ENCODE data around the gene HTR1D.

Gene HTR1D

DNA sequence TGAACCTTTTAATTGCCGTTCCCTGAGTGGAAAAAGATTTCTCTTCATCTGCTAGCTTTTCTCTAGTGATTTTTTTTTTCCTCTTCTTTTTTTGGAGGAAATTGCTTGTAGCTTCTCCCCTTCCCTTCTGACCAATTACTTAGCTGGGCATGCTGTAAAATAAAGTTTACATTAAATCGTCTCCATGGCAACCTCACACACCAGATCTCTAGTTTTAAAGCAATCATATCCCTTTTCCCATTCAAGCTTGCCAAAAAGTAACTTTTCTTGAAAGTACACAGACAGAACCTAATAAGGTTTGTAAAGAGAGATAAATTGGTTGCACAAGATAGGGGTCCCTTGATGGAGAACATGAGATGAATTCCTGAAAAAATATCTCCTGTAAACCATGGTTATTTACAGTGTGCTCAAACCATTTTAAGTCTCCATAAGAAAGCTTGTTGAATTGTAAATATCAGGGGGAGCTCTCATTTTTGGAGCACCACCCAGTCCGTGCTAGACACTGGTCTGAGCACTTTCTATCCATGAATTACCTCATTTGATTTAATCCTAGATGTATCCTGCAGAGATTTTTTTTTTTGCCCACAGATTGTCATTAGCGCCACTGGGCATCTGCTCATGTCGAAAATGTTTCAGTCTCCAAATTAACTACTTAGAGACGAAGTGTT is 32.6 kb upstream of the HTR1D start:
- no peak for DNase-seq (ENCODE audit: extremely low read depth, insufficient read length)

DNA sequence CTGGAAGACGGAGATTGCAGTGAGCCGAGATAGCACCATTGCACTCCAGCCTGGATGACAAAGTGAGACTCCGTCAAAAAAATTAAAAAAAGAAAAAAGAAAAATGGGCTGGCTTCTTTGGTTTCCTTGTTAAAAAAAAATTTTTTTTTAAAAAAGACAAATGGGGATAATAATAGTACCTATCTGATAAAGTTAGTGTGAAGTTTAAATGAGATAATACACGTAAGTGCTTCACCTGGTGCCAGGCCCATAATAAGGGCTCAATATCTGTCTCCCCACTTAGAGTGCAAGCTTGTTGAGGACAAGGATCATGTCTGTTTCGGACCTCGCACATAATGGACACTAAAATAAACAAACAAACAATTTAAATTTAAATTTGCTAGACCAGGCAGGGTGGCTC is 30.0 kb upstream of the HTR1D start:
- Histone ChIP-seq H3K27me3 (replicated peaks; ENCODE audit: control insufficient read depth, insufficient read depth, low read length) (no peaks in the 10 kb centered on the region; the same call in 1 of the 2 replicates), H3K4me3 (replicated peaks; ENCODE audit: low read depth, low read length) (no peak overlapping the region), H3K36me3 (ENCODE audit: control insufficient read depth, insufficient read depth, low read length) (no peaks in the 10 kb centered on the region)
- DNase-seq (ENCODE audit: extremely low read depth, insufficient read length): no peak
- TF ChIP-seq CTCF (IDR thresholded peaks at IDR 0.05; ENCODE audit: insufficient read depth, low read length, poor library complexity, severe bottlenecking): no peak

More for the DNA sequence above, 32.6 kb upstream of the HTR1D start:
- Histone ChIP-seq H3K4me3 (replicated peaks; ENCODE audit: low read depth, low read length) (no peak overlapping the region), H3K36me3 (ENCODE audit: control insufficient read depth, insufficient read depth, low read length) (no peaks in the 10 kb centered on the region), H3K27me3 (replicated peaks; ENCODE audit: control insufficient read depth, insufficient read depth, low read length) (no peaks in the 10 kb centered on the region)
- no peak for TF ChIP-seq CTCF (IDR thresholded peaks at IDR 0.05; ENCODE audit: insufficient read depth, low read length, poor library complexity, severe bottlenecking)

DNA sequence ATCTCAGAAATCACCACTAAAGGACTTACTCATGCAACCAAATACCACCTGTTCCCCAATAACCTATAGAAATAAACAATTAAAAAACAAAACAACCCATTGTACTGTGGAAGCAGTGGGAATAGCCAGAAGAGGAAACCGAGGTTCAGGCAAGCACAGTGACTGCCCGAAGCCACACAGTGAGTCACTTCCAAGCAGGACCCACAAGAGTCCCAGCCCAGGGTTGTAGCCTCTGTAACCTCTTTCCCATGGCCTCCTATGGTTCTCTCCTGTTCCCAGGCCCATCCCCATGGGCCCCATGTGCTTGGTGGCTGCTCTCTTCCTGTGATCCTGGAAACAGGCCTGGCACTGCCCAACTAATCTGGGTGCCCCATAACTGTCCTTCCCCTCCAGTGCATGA is 29.0 kb upstream of the HTR1D start:
- no peaks in the 10 kb centered on the region; the same call in 1 of the 2 replicates for H3K27me3 ChIP-seq (replicated peaks; ENCODE audit: control insufficient read depth, insufficient read depth, low read length)
- no peak for TF ChIP-seq CTCF (IDR thresholded peaks at IDR 0.05; ENCODE audit: insufficient read depth, low read length, poor library complexity, severe bottlenecking)
- H3K4me3 ChIP-seq (replicated peaks; ENCODE audit: low read depth, low read length): no peak overlapping the region
- DNase-seq (ENCODE audit: extremely low read depth, insufficient read length): no peak
- no peaks in the 10 kb centered on the region for H3K36me3 ChIP-seq (ENCODE audit: control insufficient read depth, insufficient read depth, low read length)

DNA sequence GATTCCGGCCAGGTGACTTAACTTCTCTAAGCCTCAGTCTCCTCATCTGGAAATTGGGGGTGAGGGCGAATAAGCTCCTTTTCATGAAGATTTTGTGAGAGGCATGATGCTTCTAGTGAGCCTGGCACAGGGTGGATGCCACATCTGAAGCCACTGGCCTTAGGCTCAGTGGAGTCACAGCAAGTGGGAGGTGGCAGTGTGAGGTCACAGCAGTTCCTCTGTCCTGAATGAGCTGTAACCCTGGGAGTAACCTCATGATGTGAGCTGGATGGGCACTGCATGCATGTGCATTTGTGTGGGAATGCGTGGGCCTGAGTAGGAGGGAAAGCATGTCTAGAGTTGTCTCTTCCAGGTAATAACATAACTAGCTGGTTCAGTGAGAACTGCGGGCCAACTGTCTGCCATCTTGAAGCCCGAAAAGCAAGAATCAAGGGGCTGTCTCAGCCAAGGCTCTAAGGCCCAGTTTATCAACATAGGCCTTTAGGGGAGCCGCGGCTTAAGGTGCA is 27.0 kb upstream of the HTR1D start:
- Histone ChIP-seq H3K4me3 (replicated peaks; ENCODE audit: low read depth, low read length) (no peak overlapping the region), H3K27me3 (replicated peaks; ENCODE audit: control insufficient read depth, insufficient read depth, low read length) (no peaks in the 10 kb centered on the region; the same call in 1 of the 2 replicates), H3K36me3 (ENCODE audit: control insufficient read depth, insufficient read depth, low read length) (no peaks in the 10 kb centered on the region)
- DNase-seq (ENCODE audit: extremely low read depth, insufficient read length): no peak
- no peak for TF ChIP-seq CTCF (IDR thresholded peaks at IDR 0.05; ENCODE audit: insufficient read depth, low read length, poor library complexity, severe bottlenecking)

DNA sequence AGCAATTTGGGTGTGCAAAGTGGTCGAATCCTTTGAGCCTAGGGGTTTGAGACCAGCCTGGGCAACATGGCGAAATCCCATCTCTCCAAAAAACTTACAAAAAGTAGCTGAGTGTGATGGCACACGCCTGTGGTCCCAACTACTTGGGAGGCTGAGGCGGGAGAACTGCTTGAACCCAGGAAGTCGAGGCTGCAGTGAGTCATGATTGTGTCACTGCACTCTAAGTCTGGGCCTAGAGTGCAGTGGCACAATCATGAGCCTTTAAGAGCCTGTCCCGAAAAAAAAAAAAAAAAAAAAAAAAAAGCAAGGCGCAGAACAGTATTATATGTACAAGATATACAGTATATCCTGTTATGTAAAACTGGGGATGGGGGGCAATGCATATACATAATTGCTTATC is 25.1 kb upstream of the HTR1D start:
- Histone ChIP-seq H3K4me3 (replicated peaks; ENCODE audit: low read depth, low read length) (no peak overlapping the region), H3K27me3 (replicated peaks; ENCODE audit: control insufficient read depth, insufficient read depth, low read length) (no peaks in the 10 kb centered on the region; the same call in 1 of the 2 replicates), H3K36me3 (ENCODE audit: control insufficient read depth, insufficient read depth, low read length) (no peaks in the 10 kb centered on the region)
- no peak for DNase-seq (ENCODE audit: extremely low read depth, insufficient read length)
- no peak for TF ChIP-seq CTCF (IDR thresholded peaks at IDR 0.05; ENCODE audit: insufficient read depth, low read length, poor library complexity, severe bottlenecking)
